ENCODE data around the gene EPHA1.

- TF ChIP-seq CTCF (IDR thresholded peaks at IDR 0.05) (no peak), POLR2A (IDR thresholded peaks at IDR 0.05) (no peak)
Observed at GRCh38 chr7:143418681-143419458, 10.2 kb upstream of the EPHA1 start.

All from adrenal gland (tissue), 5 donors.